Measurements from ENCODE around the gene S100A5. TPM values are rescaled to one million over a fixed set of nuclear protein-coding genes. Genes with fewer than 3 reads are reported as not detected.
A peak's percentile ranks its signal among the peaks of the same experiment; 100 is the strongest.

Gene S100A5
- total RNA-seq, 1 donor from 2014 or later: not detected

DNA sequence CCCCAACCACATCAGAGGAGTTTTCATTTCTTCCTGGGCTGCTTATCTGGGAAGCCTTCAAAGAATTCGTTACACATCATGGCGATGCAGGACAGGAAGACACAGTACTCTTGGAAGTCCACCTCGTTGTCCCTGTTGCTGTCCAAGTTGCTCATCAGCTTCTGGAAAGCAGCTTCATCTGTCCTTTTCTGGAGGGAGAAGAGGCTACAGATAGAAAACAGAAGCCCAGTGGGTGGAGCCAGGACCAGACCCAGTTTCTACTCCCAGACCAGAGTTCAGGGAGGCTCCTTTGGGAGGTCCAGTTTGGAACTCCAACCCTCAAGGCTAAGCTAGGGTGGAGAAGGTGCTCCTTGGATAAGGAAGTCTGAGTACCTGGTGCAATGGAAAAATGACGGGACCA lies 3.0 kb upstream of the S100A5 start:
- no peaks in the 10 kb centered on the region for H3K27me3 ChIP-seq (ENCODE audit: control insufficient read depth in 3 of 3, insufficient read depth in 3 of 3, low read length in 3 of 3)
- H3K4me3 ChIP-seq (ENCODE audit: low read length in 3 of 3): peak overlapping the region in 1 of 3 donors; percentile 83
- no peak overlapping the region for H3K9ac ChIP-seq (ENCODE audit: low read depth in 1 of 3, low read length in 3 of 3)
- H3K4me1 ChIP-seq (ENCODE audit: control insufficient read depth in 3 of 3, insufficient read depth in 3 of 3, low read length in 3 of 3): peaks cover 52 to 55% (median 52%) of the 10 kb centered on the region in 3 donors
- no peaks in the 10 kb centered on the region for H3K9me3 ChIP-seq (ENCODE audit: control insufficient read depth in 3 of 3, low read length in 3 of 3)
- H3K27ac ChIP-seq (ENCODE audit: low read depth, low read length): peak overlapping the region; percentile 60
- no peaks in the 10 kb centered on the region for H3K36me3 ChIP-seq (ENCODE audit: control insufficient read depth in 3 of 3, insufficient read depth in 3 of 3, low read length in 3 of 3)

DNA sequence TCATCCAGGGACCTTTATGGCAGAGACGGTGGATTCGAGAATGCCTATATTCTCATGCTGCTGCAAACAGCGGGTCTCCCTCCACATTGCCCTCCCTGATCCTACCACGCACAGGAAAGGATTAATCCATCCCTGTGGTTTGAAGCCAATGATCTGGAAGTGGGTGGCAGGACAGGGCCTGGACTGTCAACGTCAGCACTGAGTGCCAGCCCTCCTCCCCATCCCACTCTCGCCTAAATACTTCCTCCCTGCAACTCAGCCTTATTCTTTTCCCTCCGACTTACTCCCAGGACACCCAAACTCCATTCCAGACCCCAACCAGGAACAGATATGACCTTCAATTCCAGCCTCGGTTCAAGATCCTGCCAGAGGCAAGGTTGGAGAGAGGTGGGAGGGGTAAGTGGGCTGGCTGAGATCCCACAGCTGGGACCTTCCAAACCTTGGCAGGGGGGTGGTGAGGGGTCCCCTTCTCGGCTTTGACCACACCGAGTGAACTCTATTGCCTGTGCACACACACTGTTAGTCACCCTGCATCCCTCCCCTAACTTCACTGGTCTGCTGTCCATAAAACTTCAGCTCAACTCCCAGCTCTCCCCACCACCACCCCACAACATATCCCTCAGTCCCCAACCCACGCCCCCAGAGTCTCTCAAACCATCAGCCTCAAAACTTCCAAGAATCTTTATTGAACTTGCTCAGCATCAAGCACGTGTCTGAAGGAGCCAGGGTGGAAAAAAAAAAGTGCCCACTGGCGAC lies 2.4 kb upstream of the S100A5 start:
- H3K9ac ChIP-seq (ENCODE audit: low read depth in 1 of 3, low read length in 3 of 3): no peak overlapping the region
- H3K27me3 ChIP-seq (ENCODE audit: control insufficient read depth in 3 of 3, insufficient read depth in 3 of 3, low read length in 3 of 3): no peaks in the 10 kb centered on the region
- H3K4me1 ChIP-seq (ENCODE audit: control insufficient read depth in 3 of 3, insufficient read depth in 3 of 3, low read length in 3 of 3): peaks cover 45 to 49% (median 46%) of the 10 kb centered on the region in 3 donors
- H3K27ac ChIP-seq (ENCODE audit: low read depth, low read length): no peak overlapping the region
- H3K4me3 ChIP-seq (ENCODE audit: low read length in 3 of 3): peak overlapping the region in 1 of 3 donors; percentile 83
- H3K36me3 ChIP-seq (ENCODE audit: control insufficient read depth in 3 of 3, insufficient read depth in 3 of 3, low read length in 3 of 3): no peaks in the 10 kb centered on the region
- H3K9me3 ChIP-seq (ENCODE audit: control insufficient read depth in 3 of 3, low read length in 3 of 3): no peaks in the 10 kb centered on the region

DNA sequence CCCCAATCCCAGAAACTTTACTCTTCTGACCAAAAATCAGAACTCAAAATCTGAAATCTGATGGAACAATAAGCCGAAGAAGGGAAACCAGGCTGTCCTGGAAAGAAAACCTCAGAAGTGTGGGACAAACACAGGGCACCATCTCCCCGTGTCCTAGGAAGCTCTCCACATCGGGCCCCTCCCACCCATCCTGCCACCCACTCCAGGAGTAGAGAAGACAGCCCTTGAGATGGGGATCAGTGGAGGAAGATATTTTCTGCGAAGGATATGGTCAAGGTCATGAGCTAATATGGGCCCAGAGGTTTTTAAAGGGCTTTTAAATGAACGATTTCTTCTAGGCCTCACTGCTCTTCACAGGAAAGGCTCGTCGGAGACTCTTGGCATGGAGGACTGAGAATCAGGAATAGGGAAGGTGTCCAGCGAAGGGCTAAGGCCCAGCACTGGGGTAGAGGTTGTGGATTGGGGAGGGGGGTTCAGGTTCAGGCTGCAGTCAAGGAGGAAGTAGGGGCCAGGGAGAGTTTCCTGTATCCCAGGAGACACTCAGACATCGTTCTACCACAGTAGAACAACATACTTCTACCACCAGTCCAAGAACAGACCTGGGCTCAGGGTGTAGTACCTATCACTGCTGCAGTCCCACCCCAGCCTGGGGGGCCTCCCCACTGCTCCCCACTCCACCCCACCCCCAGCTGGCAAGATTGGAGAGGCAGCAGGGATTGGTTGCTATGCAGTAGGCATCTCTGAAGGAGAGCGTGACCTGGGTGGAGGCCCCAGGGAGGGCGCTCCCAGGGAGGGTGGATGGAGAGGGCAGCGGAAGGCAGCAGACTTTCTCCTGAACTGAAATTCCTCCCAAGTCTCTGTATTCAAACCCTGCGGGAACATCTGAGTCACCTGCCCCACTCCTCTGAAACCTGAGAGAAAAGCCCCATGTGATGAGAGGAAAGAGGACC lies 1.2 kb upstream of the S100A5 start:
- H3K9me3 ChIP-seq (ENCODE audit: control insufficient read depth in 3 of 3, low read length in 3 of 3): no peaks in the 10 kb centered on the region
- no peak overlapping the region for H3K9ac ChIP-seq (ENCODE audit: low read depth in 1 of 3, low read length in 3 of 3)
- H3K4me1 ChIP-seq (ENCODE audit: control insufficient read depth in 3 of 3, insufficient read depth in 3 of 3, low read length in 3 of 3): peaks cover 36 to 39% (median 36%) of the 10 kb centered on the region in 3 donors
- H3K4me3 ChIP-seq (ENCODE audit: low read length in 3 of 3): no peak overlapping the region
- H3K36me3 ChIP-seq (ENCODE audit: control insufficient read depth in 3 of 3, insufficient read depth in 3 of 3, low read length in 3 of 3): no peaks in the 10 kb centered on the region
- H3K27me3 ChIP-seq (ENCODE audit: control insufficient read depth in 3 of 3, insufficient read depth in 3 of 3, low read length in 3 of 3): no peaks in the 10 kb centered on the region
- no peak overlapping the region for H3K27ac ChIP-seq (ENCODE audit: low read depth, low read length)

GRCh38 chr1:153539395-153540093 lies 1.2 kb downstream of the S100A5 start:
- H3K9ac ChIP-seq (ENCODE audit: low read depth in 1 of 3, low read length in 3 of 3): peak overlapping the region in 1 of 3 donors; percentile 3
- H3K27me3 ChIP-seq (ENCODE audit: control insufficient read depth in 3 of 3, insufficient read depth in 3 of 3, low read length in 3 of 3): peaks cover 0 to 5% (median 0%) of the 10 kb centered on the region in 3 donors
- H3K9me3 ChIP-seq (ENCODE audit: control insufficient read depth in 3 of 3, low read length in 3 of 3): no peaks in the 10 kb centered on the region
- no peak overlapping the region for H3K4me3 ChIP-seq (ENCODE audit: low read length in 3 of 3)
- H3K27ac ChIP-seq (ENCODE audit: low read depth, low read length): no peak overlapping the region
- H3K36me3 ChIP-seq (ENCODE audit: control insufficient read depth in 3 of 3, insufficient read depth in 3 of 3, low read length in 3 of 3): no peaks in the 10 kb centered on the region
- H3K4me1 ChIP-seq (ENCODE audit: control insufficient read depth in 3 of 3, insufficient read depth in 3 of 3, low read length in 3 of 3): peaks cover 35 to 40% (median 38%) of the 10 kb centered on the region in 3 donors

GRCh38 chr1:153538315-153538821 lies 2.4 kb downstream of the S100A5 start:
- peaks cover 0 to 3% (median 0%) of the 10 kb centered on the region in 3 donors for H3K36me3 ChIP-seq (ENCODE audit: control insufficient read depth in 3 of 3, insufficient read depth in 3 of 3, low read length in 3 of 3)
- H3K9ac ChIP-seq (ENCODE audit: low read depth in 1 of 3, low read length in 3 of 3): peak overlapping the region in 1 of 3 donors; percentile 45
- no peaks in the 10 kb centered on the region for H3K9me3 ChIP-seq (ENCODE audit: control insufficient read depth in 3 of 3, low read length in 3 of 3)
- H3K4me1 ChIP-seq (ENCODE audit: control insufficient read depth in 3 of 3, insufficient read depth in 3 of 3, low read length in 3 of 3): peaks cover 36 to 42% (median 39%) of the 10 kb centered on the region in 3 donors
- peaks cover 0 to 5% (median 0%) of the 10 kb centered on the region in 3 donors for H3K27me3 ChIP-seq (ENCODE audit: control insufficient read depth in 3 of 3, insufficient read depth in 3 of 3, low read length in 3 of 3)
- no peak overlapping the region for H3K4me3 ChIP-seq (ENCODE audit: low read length in 3 of 3)
- H3K27ac ChIP-seq (ENCODE audit: low read depth, low read length): no peak overlapping the region

- no peaks in the 10 kb centered on the region for H3K9me3 ChIP-seq (ENCODE audit: control insufficient read depth in 3 of 3, low read length in 3 of 3)
- no peak overlapping the region for H3K4me3 ChIP-seq (ENCODE audit: low read length in 3 of 3)
- H3K9ac ChIP-seq (ENCODE audit: low read depth in 1 of 3, low read length in 3 of 3): no peak overlapping the region
- no peak overlapping the region for H3K27ac ChIP-seq (ENCODE audit: low read depth, low read length)
- peaks cover 0 to 3% (median 0%) of the 10 kb centered on the region in 3 donors for H3K36me3 ChIP-seq (ENCODE audit: control insufficient read depth in 3 of 3, insufficient read depth in 3 of 3, low read length in 3 of 3)
- peaks cover 0 to 5% (median 0%) of the 10 kb centered on the region in 3 donors for H3K27me3 ChIP-seq (ENCODE audit: control insufficient read depth in 3 of 3, insufficient read depth in 3 of 3, low read length in 3 of 3)
- peaks cover 40 to 46% (median 44%) of the 10 kb centered on the region in 3 donors for H3K4me1 ChIP-seq (ENCODE audit: control insufficient read depth in 3 of 3, insufficient read depth in 3 of 3, low read length in 3 of 3)
Measured at GRCh38 chr1:153537376-153537730, 3.4 kb downstream of the S100A5 start.

DNA sequence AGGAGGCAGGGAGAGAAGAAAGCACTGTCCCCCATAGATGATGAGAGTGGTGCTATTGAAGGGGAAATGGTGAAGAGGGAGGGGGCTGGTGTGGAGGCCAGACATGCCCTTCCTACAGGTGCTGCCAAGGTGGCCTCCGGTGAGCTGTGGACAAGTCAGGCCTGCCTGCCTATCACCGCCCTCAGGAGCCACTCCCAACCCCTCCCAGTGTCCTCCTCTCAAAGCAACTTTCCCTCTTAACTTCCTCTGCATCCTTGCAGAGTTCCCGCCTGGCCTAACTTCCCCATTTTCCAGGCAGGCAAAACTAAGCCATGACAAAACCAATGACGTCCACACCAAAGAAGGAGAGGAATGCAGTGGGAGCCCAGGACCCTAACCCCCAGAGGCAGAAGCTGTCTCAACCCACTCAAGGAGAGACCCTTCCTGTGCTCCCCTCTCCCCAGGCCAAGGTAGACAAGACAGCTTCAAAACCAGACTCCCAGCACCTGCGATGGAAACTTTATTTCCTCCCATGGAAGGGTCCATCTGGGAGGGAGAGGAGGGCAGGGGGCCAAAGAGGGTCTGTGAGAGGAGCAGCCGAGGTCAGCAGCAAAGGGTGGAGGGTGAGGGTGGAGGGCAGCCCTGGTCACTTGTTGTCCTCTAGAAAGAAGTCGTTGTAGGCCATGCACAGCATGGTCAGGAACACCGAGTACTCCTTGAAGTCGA lies 3.9 kb downstream of the S100A5 start:
- peaks cover 0 to 5% (median 0%) of the 10 kb centered on the region in 3 donors for H3K27me3 ChIP-seq (ENCODE audit: control insufficient read depth in 3 of 3, insufficient read depth in 3 of 3, low read length in 3 of 3)
- peaks cover 0 to 3% (median 0%) of the 10 kb centered on the region in 3 donors for H3K36me3 ChIP-seq (ENCODE audit: control insufficient read depth in 3 of 3, insufficient read depth in 3 of 3, low read length in 3 of 3)
- no peaks in the 10 kb centered on the region for H3K9me3 ChIP-seq (ENCODE audit: control insufficient read depth in 3 of 3, low read length in 3 of 3)
- H3K9ac ChIP-seq (ENCODE audit: low read depth in 1 of 3, low read length in 3 of 3): peak overlapping the region; percentile 89 to 97 (median 89)
- peak overlapping the region; percentile 96 for H3K27ac ChIP-seq (ENCODE audit: low read depth, low read length)
- H3K4me3 ChIP-seq (ENCODE audit: low read length in 3 of 3): peak overlapping the region; percentile 95 to 97 (median 95)
- H3K4me1 ChIP-seq (ENCODE audit: control insufficient read depth in 3 of 3, insufficient read depth in 3 of 3, low read length in 3 of 3): peaks cover 40 to 48% (median 44%) of the 10 kb centered on the region in 3 donors

GRCh38 chr1:153536012-153536670 lies 4.6 kb downstream of the S100A5 start:
- Histone ChIP-seq H3K9ac (ENCODE audit: low read depth in 1 of 3, low read length in 3 of 3) (peak overlapping the region; percentile 89 to 97 (median 91)), H3K4me3 (ENCODE audit: low read length in 3 of 3) (peak overlapping the region; percentile 95 to 97 (median 95)), H3K27me3 (ENCODE audit: control insufficient read depth in 3 of 3, insufficient read depth in 3 of 3, low read length in 3 of 3) (peaks cover 0 to 5% (median 0%) of the 10 kb centered on the region in 3 donors), H3K27ac (ENCODE audit: low read depth, low read length) (peak overlapping the region; percentile 96), H3K9me3 (ENCODE audit: control insufficient read depth in 3 of 3, low read length in 3 of 3) (no peaks in the 10 kb centered on the region), H3K36me3 (ENCODE audit: control insufficient read depth in 3 of 3, insufficient read depth in 3 of 3, low read length in 3 of 3) (peaks cover 0 to 3% (median 0%) of the 10 kb centered on the region in 3 donors), H3K4me1 (ENCODE audit: control insufficient read depth in 3 of 3, insufficient read depth in 3 of 3, low read length in 3 of 3) (peaks cover 40 to 48% (median 44%) of the 10 kb centered on the region in 3 donors)

Data from skeletal muscle tissue (tissue), 4 donors.